HepG2 (cell line): ENCODE measurements around the gene TJP2. TPM values are rescaled to one million over a fixed set of nuclear protein-coding genes. Genes with fewer than 3 reads are reported as not detected.

Source experiments
- ELF4 ChIP-seq: sonication (generic); formaldehyde crosslinking; IDR thresholded peaks from 2 replicates; pipeline ENCODE4 v1.5.0; 2020; ENCODE audit warnings: missing genetic modification reagents, mild to moderate bottlenecking, moderate library complexity, borderline replicate concordance
- HES4 ChIP-seq: sonication (generic); formaldehyde crosslinking; IDR thresholded peaks from 2 replicates; pipeline ENCODE4 v1.9.0; 2021; ENCODE audit warnings: mild to moderate bottlenecking, missing genetic modification reagents, borderline replicate concordance
- HOXA3 ChIP-seq: sonication (generic); formaldehyde crosslinking; IDR thresholded peaks from 2 replicates; pipeline ENCODE4 v1.5.0; 2020; ENCODE audit warnings: missing genetic modification reagents
- KMT2A ChIP-seq: sonication (generic); formaldehyde crosslinking; IDR thresholded peaks from 2 replicates; pipeline ENCODE4 v1.4.0; 2020; ENCODE audit warnings: missing genetic modification reagents
- MAFG ChIP-seq: sonication (generic); formaldehyde crosslinking; IDR thresholded peaks from 2 replicates; pipeline ENCODE4 v1.5.1; 2020; ENCODE audit warnings: mild to moderate bottlenecking, missing genetic modification reagents
- NCOA2 ChIP-seq: sonication (generic); formaldehyde crosslinking; IDR thresholded peaks from 2 replicates; pipeline ENCODE4 v1.8.0; 2022; ENCODE audit warnings: inconsistent platforms
- NKX3-1 ChIP-seq: sonication (generic); formaldehyde crosslinking; IDR thresholded peaks from 2 replicates; pipeline ENCODE4 v1.5.0; 2020; ENCODE audit warnings: missing genetic modification reagents
- PRMT3 ChIP-seq: sonication (generic); formaldehyde crosslinking; IDR thresholded peaks from 2 replicates; pipeline ENCODE4 v1.8.1; 2022; ENCODE audit warnings: low read depth, mild to moderate bottlenecking, moderate library complexity, missing genetic modification reagents, borderline replicate concordance
- REPIN1 ChIP-seq: sonication (generic); formaldehyde crosslinking; IDR thresholded peaks from 2 replicates; pipeline ENCODE4 v1.8.0; 2022; ENCODE audit warnings: missing genetic modification reagents, low read depth, mild to moderate bottlenecking, borderline replicate concordance
- SP140L ChIP-seq: sonication (generic); formaldehyde crosslinking; IDR thresholded peaks from 2 replicates; pipeline ENCODE4 v1.4.0; 2020; ENCODE audit warnings: missing genetic modification reagents, borderline replicate concordance
- ZBTB3 ChIP-seq: sonication (generic); formaldehyde crosslinking; IDR thresholded peaks from 2 replicates; pipeline ENCODE4 v1.4.0; 2020; ENCODE audit warnings: low read depth, mild to moderate bottlenecking, moderate library complexity, missing genetic modification reagents, borderline replicate concordance
- ZNF263 ChIP-seq: sonication (generic); formaldehyde crosslinking; IDR thresholded peaks from 2 replicates; pipeline ENCODE4 v1.4.0; 2020; ENCODE audit warnings: missing genetic modification reagents
- ZNF282 ChIP-seq: fragments of 450-650 bp; IDR thresholded peaks from 2 replicates; pipeline ENCODE4 v1.6.1; 2018; ENCODE audit not compliant: partially characterized antibody
- ZNF292 ChIP-seq: sonication (generic); formaldehyde crosslinking; IDR thresholded peaks from 2 replicates; pipeline ENCODE4 v1.8.1; 2022; ENCODE audit warnings: mild to moderate bottlenecking, low read depth, missing genetic modification reagents, borderline replicate concordance
- ZNF337 ChIP-seq: sonication (generic); formaldehyde crosslinking; IDR thresholded peaks from 2 replicates; pipeline ENCODE4 v1.5.1; 2020; ENCODE audit warnings: missing genetic modification reagents, low read depth, mild to moderate bottlenecking, borderline replicate concordance
- ZNF441 ChIP-seq: sonication (generic); formaldehyde crosslinking; IDR thresholded peaks from 2 replicates; pipeline ENCODE4 v1.7.0; 2021; ENCODE audit warnings: missing genetic modification reagents, borderline replicate concordance
- ZNF816 ChIP-seq: sonication (generic); formaldehyde crosslinking; IDR thresholded peaks from 2 replicates; pipeline ENCODE4 v1.8.0; 2022; ENCODE audit warnings: missing genetic modification reagents, mild to moderate bottlenecking, borderline replicate concordance
- ZNF83 ChIP-seq: sonication (generic); formaldehyde crosslinking; IDR thresholded peaks from 2 replicates; pipeline ENCODE4 v1.4.0; 2020; ENCODE audit warnings: missing genetic modification reagents, mild to moderate bottlenecking, borderline replicate concordance
- polyA plus RNA-seq, 8 experiments: library from polyadenylated mRNA; depleted of rRNA in 3 of 8; stranded (reverse) in 7 of 8; unstranded in 1 of 8; fragments of >200 nt; fragmentation: Illumina TruSeq in 4 of 8; extraction: Trizol in 4 of 8; gene quantifications; 2 replicates each; pipeline versions ENCODE4 v1.2.1 to v1.2.3, GENCODE V29; 2011 to 2016; ENCODE audit warnings: low read depth in 4 of 8, missing spikeins in 1 of 8, mixed read lengths in 1 of 8; ENCODE audit not compliant: insufficient read depth in 1 of 8
- total RNA-seq, 5 experiments: library from RNA; depleted of rRNA; stranded (reverse); fragments of >200 nt; fragmentation: Illumina TruSeq; extraction: Trizol; gene quantifications; 2 replicates each; pipeline ENCODE4 v1.2.3, GENCODE V29; 2016; ENCODE audit warnings: low read depth in 1 of 5
- TF ChIP-seq, protein P1 (sequence below): IDR thresholded peaks from 2 replicates; pipeline ENCODE4 v1.6.1; 2016; ENCODE audit warnings: missing compliant biosample characterization, missing genetic modification reagents, borderline replicate concordance
- TF ChIP-seq, protein P2 (sequence below): sonication (generic); formaldehyde crosslinking; IDR thresholded peaks from 2 replicates; pipeline ENCODE4 v1.5.1; 2020; ENCODE audit warnings: mild to moderate bottlenecking, moderate library complexity, missing genetic modification reagents
- TF ChIP-seq, protein P3 (sequence below): IDR thresholded peaks from 2 replicates; pipeline ENCODE4 v1.6.1; 2012; ENCODE audit warnings: inconsistent platforms
- TF ChIP-seq, protein P4 (sequence below): sonication (generic); formaldehyde crosslinking; conservative IDR thresholded peaks from 2 replicates; pipeline ENCODE4 v1.4.0; 2020; ENCODE audit warnings: missing genetic modification reagents
- TF ChIP-seq, protein P5 (sequence below): sonication (generic); formaldehyde crosslinking; IDR thresholded peaks from 2 replicates; pipeline ENCODE4 v1.4.0; 2020; ENCODE audit warnings: missing genetic modification reagents, borderline replicate concordance

The TJP2 gene
- total and polyA plus RNA-seq, 2 of the 13 experiments (the other 11 are each of a cell fraction or from before 2014, with no cell fraction given): 109 to 110 TPM

DNA sequence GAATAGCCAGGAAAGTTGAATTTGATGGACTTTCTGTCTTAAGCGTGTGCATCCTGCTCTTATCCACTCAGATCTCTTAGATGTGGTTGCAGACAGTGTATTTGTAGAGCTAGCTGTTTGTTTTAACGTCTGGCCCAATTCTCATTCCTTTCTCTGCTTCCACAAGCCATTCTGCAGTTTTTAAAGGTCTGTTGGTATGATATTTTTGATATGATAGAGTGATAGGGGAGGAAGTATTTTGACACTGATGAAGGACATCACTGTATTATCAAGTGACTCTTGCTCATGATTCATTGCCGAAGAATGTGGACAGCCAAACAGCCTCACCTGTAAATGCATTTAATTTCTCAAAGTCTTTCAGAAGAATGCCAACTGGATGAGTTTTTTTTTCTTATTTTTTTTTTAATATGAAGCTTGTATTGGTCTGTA, 4.5 kb downstream of the TJP2 start (continued):
- TF ChIP-seq, protein P1, sequence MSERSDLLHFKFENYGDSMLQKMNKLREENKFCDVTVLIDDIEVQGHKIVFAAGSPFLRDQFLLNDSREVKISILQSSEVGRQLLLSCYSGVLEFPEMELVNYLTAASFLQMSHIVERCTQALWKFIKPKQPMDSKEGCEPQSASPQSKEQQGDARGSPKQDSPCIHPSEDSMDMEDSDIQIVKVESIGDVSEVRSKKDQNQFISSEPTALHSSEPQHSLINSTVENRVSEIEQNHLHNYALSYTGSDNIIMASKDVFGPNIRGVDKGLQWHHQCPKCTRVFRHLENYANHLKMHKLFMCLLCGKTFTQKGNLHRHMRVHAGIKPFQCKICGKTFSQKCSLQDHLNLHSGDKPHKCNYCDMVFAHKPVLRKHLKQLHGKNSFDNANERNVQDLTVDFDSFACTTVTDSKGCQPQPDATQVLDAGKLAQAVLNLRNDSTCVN (CRISPR knock-in tag): no peak
- TF ChIP-seq HOXA3 (CRISPR knock-in tag) (peak; percentile 48; the same call in 1 of the 2 replicates), ZBTB3 (CRISPR knock-in tag) (no peak), HES4 (CRISPR knock-in tag) (no peak), SP140L (no peak), ZNF282 (no peak), ZNF83 (no peak), ZNF292 (CRISPR knock-in tag) (peak; percentile 61; the same call in 1 of the 2 replicates), ELF4 (no peak), ZNF816 (no peak), ZNF263 (CRISPR knock-in tag) (no peak), NKX3-1 (CRISPR knock-in tag) (peak; percentile 33; the same call in 1 of the 2 replicates), MAFG (CRISPR knock-in tag) (no peak), NCOA2 (CRISPR knock-in tag) (peak; percentile 84), REPIN1 (no peak), ZNF441 (CRISPR knock-in tag) (no peak), PRMT3 (CRISPR knock-in tag) (no peak), KMT2A (peak; percentile 54; the same call in 1 of the 2 replicates), ZNF337 (CRISPR knock-in tag) (no peak)
- TF ChIP-seq, protein P2, sequence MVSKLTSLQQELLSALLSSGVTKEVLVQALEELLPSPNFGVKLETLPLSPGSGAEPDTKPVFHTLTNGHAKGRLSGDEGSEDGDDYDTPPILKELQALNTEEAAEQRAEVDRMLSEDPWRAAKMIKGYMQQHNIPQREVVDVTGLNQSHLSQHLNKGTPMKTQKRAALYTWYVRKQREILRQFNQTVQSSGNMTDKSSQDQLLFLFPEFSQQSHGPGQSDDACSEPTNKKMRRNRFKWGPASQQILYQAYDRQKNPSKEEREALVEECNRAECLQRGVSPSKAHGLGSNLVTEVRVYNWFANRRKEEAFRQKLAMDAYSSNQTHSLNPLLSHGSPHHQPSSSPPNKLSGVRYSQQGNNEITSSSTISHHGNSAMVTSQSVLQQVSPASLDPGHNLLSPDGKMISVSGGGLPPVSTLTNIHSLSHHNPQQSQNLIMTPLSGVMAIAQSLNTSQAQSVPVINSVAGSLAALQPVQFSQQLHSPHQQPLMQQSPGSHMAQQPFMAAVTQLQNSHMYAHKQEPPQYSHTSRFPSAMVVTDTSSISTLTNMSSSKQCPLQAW (CRISPR knock-in tag): no peak
- TF ChIP-seq, protein P3, sequence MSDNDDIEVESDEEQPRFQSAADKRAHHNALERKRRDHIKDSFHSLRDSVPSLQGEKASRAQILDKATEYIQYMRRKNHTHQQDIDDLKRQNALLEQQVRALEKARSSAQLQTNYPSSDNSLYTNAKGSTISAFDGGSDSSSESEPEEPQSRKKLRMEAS: 0 out of 2 replicates have a peak, but pooled peaks have one; percentile 23
- TF ChIP-seq, protein P4, sequence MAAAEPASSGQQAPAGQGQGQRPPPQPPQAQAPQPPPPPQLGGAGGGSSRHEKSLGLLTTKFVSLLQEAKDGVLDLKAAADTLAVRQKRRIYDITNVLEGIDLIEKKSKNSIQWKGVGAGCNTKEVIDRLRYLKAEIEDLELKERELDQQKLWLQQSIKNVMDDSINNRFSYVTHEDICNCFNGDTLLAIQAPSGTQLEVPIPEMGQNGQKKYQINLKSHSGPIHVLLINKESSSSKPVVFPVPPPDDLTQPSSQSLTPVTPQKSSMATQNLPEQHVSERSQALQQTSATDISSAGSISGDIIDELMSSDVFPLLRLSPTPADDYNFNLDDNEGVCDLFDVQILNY (CRISPR knock-in tag): no peak
- TF ChIP-seq, protein P5, sequence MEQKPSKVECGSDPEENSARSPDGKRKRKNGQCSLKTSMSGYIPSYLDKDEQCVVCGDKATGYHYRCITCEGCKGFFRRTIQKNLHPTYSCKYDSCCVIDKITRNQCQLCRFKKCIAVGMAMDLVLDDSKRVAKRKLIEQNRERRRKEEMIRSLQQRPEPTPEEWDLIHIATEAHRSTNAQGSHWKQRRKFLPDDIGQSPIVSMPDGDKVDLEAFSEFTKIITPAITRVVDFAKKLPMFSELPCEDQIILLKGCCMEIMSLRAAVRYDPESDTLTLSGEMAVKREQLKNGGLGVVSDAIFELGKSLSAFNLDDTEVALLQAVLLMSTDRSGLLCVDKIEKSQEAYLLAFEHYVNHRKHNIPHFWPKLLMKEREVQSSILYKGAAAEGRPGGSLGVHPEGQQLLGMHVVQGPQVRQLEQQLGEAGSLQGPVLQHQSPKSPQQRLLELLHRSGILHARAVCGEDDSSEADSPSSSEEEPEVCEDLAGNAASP: 0 out of 2 replicates have a peak, but pooled peaks have one; percentile 19
